IMR-90 (cell line): ENCODE results near the gene SPON1. TPM values are rescaled to one million over a fixed set of nuclear protein-coding genes. Genes with fewer than 3 reads are reported as not detected.

Source experiments
- ATAC-seq: fragments of 200-7000 bp; cut with Tn5 transposase; 2 replicates; pipeline ENCODE4 v1.9.1; 2020; ENCODE audit warnings: low read depth, mild to moderate bottlenecking, moderate library complexity
- BruUV-seq: library from RNA; stranded (reverse); fragments of 400-500 nt; replicated peaks from 2 replicates; lab custom pipeline; 2021; lab: Mats Ljungman, UMichigan
- CTCF ChIA-PET: fragments of 300-600 bp; formaldehyde crosslinking; extraction: SDS; loops from one replicate; lab custom pipeline; 2021; ENCODE audit warnings: antibody characterized with exemption; lab: Yijun Ruan, JAX
- POLR2A ChIA-PET: fragments of 300-600 bp; sonication (Branson Sonifier 250); formaldehyde crosslinking; loops from one replicate; lab custom pipeline; 2022; ENCODE audit warnings: antibody characterized with exemption; ENCODE audit not compliant: unreplicated experiment; lab: Charles Lee
- DNase-seq: peaks from one replicate; pipeline ENCODE4 v3.0.0; 2013
- H2AFZ ChIP-seq: replicated peaks from 2 replicates; pipeline ENCODE3; 2013; ENCODE audit warnings: low read length, mild to moderate bottlenecking; ENCODE audit not compliant: poor library complexity
- H2AK5ac ChIP-seq: 2 replicates; pipeline ENCODE4 v1.6.1; 2013; ENCODE audit warnings: low read depth, low read length, inconsistent platforms
- H2AK9ac ChIP-seq: replicated peaks from 2 replicates; pipeline ENCODE3; 2013; ENCODE audit warnings: mild to moderate bottlenecking, low read depth, low read length, moderate library complexity; ENCODE audit not compliant: poor library complexity
- H2BK120ac ChIP-seq: 2 replicates; pipeline ENCODE4 v1.6.1; 2013; ENCODE audit warnings: low read depth, low read length, inconsistent platforms
- H2BK15ac ChIP-seq: 3 replicates; pipeline ENCODE4 v1.6.1; 2013; ENCODE audit warnings: low read depth, low read length, inconsistent platforms
- H2BK20ac ChIP-seq: 2 replicates; pipeline ENCODE4 v1.6.1; 2013; ENCODE audit warnings: low read depth, mild to moderate bottlenecking, inconsistent platforms, low read length, moderate library complexity
- H2BK5ac ChIP-seq: 2 replicates; pipeline ENCODE4 v1.6.1; 2013; ENCODE audit warnings: mild to moderate bottlenecking, low read depth, low read length, inconsistent platforms; ENCODE audit not compliant: poor library complexity, severe bottlenecking
- H3K14ac ChIP-seq: replicated peaks from 2 replicates; pipeline ENCODE4 v1.6.1; 2013; ENCODE audit warnings: low read depth, low read length, inconsistent platforms
- H3K18ac ChIP-seq: 2 replicates; pipeline ENCODE4 v1.6.1; 2013; ENCODE audit warnings: low read depth, low read length, control low read depth
- H3K23ac ChIP-seq: 2 replicates; pipeline ENCODE4 v1.6.1; 2013; ENCODE audit warnings: low read depth, low read length, inconsistent platforms
- H3K27ac ChIP-seq: 2 replicates; pipeline ENCODE4 v1.5.1; 2013; ENCODE audit warnings: mild to moderate bottlenecking, control low read depth, low read length; ENCODE audit not compliant: insufficient read depth
- H3K27me3 ChIP-seq: 2 replicates; pipeline ENCODE4 v1.6.1; 2013; ENCODE audit warnings: low read length; ENCODE audit not compliant: control insufficient read depth, insufficient read depth
- H3K36me3 ChIP-seq: 2 replicates; pipeline ENCODE4 v1.6.1; 2013; ENCODE audit warnings: low read length, mixed read lengths; ENCODE audit not compliant: control insufficient read depth, insufficient read depth
- H3K4ac ChIP-seq: 2 replicates; pipeline ENCODE4 v1.6.1; 2013; ENCODE audit warnings: low read depth, low read length, inconsistent platforms
- H3K4me1 ChIP-seq: 2 replicates; pipeline ENCODE4 v1.6.1; 2013; ENCODE audit warnings: low read length, mixed read lengths; ENCODE audit not compliant: control insufficient read depth, insufficient read depth
- H3K4me2 ChIP-seq: 2 replicates; pipeline ENCODE4 v1.6.1; 2013; ENCODE audit warnings: low read depth, mild to moderate bottlenecking, control low read depth, low read length, moderate library complexity
- H3K4me3 ChIP-seq: 2 replicates; pipeline ENCODE4 v1.5.1; 2013; ENCODE audit warnings: low read depth, mild to moderate bottlenecking, control low read depth, low read length, moderate library complexity; ENCODE audit not compliant: insufficient read depth
- H3K56ac ChIP-seq: 2 replicates; pipeline ENCODE4 v1.6.1; 2013; ENCODE audit warnings: low read length, inconsistent platforms; ENCODE audit not compliant: insufficient read depth; ENCODE audit errors: extremely low read depth
- H3K79me1 ChIP-seq, 2 experiments: 2 replicates each; pipeline ENCODE4 v1.6.1; 2013; ENCODE audit warnings: low read length in 2 of 2, inconsistent platforms in 1 of 2, low read depth in 1 of 2
- H3K9ac ChIP-seq: 2 replicates; pipeline ENCODE4 v1.6.1; 2013; ENCODE audit warnings: low read depth, low read length, control low read depth
- H3K9me1 ChIP-seq: 2 replicates; pipeline ENCODE4 v1.6.1; 2013; ENCODE audit warnings: low read length, inconsistent platforms; ENCODE audit not compliant: insufficient read depth
- H3K9me3 ChIP-seq: 2 replicates; pipeline ENCODE4 v1.6.1; 2013; ENCODE audit warnings: low read length; ENCODE audit not compliant: control insufficient read depth, insufficient read depth
- H4K20me1 ChIP-seq: 2 replicates; pipeline ENCODE4 v1.6.1; 2013; ENCODE audit warnings: low read length, inconsistent platforms; ENCODE audit not compliant: insufficient read depth
- H4K5ac ChIP-seq: 2 replicates; pipeline ENCODE4 v1.6.1; 2013; ENCODE audit warnings: mild to moderate bottlenecking, low read depth, low read length, control low read depth
- H4K8ac ChIP-seq, 2 experiments: 2 replicates each; pipeline ENCODE4 v1.6.1; 2013; ENCODE audit warnings: low read depth in 2 of 2, low read length in 2 of 2, control low read depth in 1 of 2, inconsistent platforms in 1 of 2
- H4K91ac ChIP-seq: 2 replicates; pipeline ENCODE4 v1.6.1; 2013; ENCODE audit warnings: low read depth, low read length, inconsistent platforms; ENCODE audit not compliant: insufficient read depth
- BHLHE40 ChIP-seq: fragments of 150-350 bp; IDR thresholded peaks from 2 replicates; pipeline ENCODE4 v1.6.1; 2016; ENCODE audit warnings: mild to moderate bottlenecking, low read depth, low read length
- CHD1 ChIP-seq: IDR thresholded peaks from 2 replicates; pipeline ENCODE4 v1.6.1; 2012; ENCODE audit warnings: low read depth, low read length, improper control_type of control experiment
- ELK1 ChIP-seq: fragments of 150-350 bp; IDR thresholded peaks from 2 replicates; pipeline ENCODE4 v1.6.1; 2016; ENCODE audit warnings: low read depth, mild to moderate bottlenecking, low read length, moderate library complexity, borderline replicate concordance
- FOS ChIP-seq: fragments of 150-350 bp; IDR thresholded peaks from 2 replicates; pipeline ENCODE4 v1.6.1; 2016; ENCODE audit warnings: low read depth, low read length
- MAFK ChIP-seq: IDR thresholded peaks from 2 replicates; pipeline ENCODE4 v1.6.1; 2012; ENCODE audit warnings: low read depth, low read length, improper control_type of control experiment
- MAZ ChIP-seq: IDR thresholded peaks from 2 replicates; pipeline ENCODE4 v1.6.1; 2012; ENCODE audit warnings: low read depth, mild to moderate bottlenecking, low read length, improper control_type of control experiment, moderate library complexity, borderline replicate concordance
- MXI1 ChIP-seq: IDR thresholded peaks from 2 replicates; pipeline ENCODE4 v1.6.1; 2012; ENCODE audit warnings: low read depth, mild to moderate bottlenecking, low read length, moderate library complexity, borderline replicate concordance
- POLR2A ChIP-seq: IDR thresholded peaks from 2 replicates; pipeline ENCODE4 v1.6.1; 2012; ENCODE audit warnings: mild to moderate bottlenecking, low read depth, low read length
- RAD21 ChIP-seq: IDR thresholded peaks from 2 replicates; pipeline ENCODE4 v1.6.1; 2012; ENCODE audit warnings: low read length, improper control_type of control experiment
- RCOR1 ChIP-seq: IDR thresholded peaks from 2 replicates; pipeline ENCODE4 v1.6.1; 2012; ENCODE audit warnings: mild to moderate bottlenecking, low read length, improper control_type of control experiment; ENCODE audit not compliant: insufficient replicate concordance
- RFX5 ChIP-seq: IDR thresholded peaks from 2 replicates; pipeline ENCODE4 v1.8.0; 2012; ENCODE audit warnings: low read depth, mild to moderate bottlenecking, low read length, moderate library complexity
- WGBS, 2 experiments: methylation state at CpG; one replicate each; pipeline versions ENCODE4 v1.1.5 to v1.1.7; 2013; ENCODE audit warnings: missing lambda C conversion rate in 2 of 2; ENCODE audit not compliant: insufficient read length in 1 of 2; ENCODE audit errors: extremely low coverage in 2 of 2; 5-methylcytosine and 5-hydroxymethylcytosine counted together
- dilution Hi-C: fragments of 300-500 bp; cut with HindIII; formaldehyde crosslinking; loops from one replicate; pipeline ENCODE4 v1.14.3; 2018; ENCODE audit warnings: low sequenced_read_pairs; ENCODE audit not compliant: unreplicated experiment
- in situ Hi-C: fragments of 300-500 bp; cut with MboI; formaldehyde crosslinking; loops from 3 replicates; pipeline ENCODE4 v1.14.3; 2019; ENCODE audit warnings: low sequenced_read_pairs, inconsistent platforms, mixed read lengths
- intact Hi-C: fragments of 100-400 bp; cut with micrococcal nuclease; formaldehyde crosslinking; loops from 2 replicates; pipeline ENCODE4 v1.10.0; 2022
- polyA plus RNA-seq, 3 experiments: library from polyadenylated mRNA; depleted of rRNA; stranded (reverse); fragments of >200 nt; gene quantifications; 2 replicates each; pipeline ENCODE4 v1.2.3, GENCODE V29; 2012; ENCODE audit warnings: low replicate concordance in 1 of 3
- total RNA-seq: library from RNA; depleted of rRNA; stranded (reverse); fragments of >200 nt; gene quantifications from 2 replicates; pipeline ENCODE4 v1.2.3, GENCODE V29; 2012
- TF ChIP-seq, protein P1 (sequence below): conservative IDR thresholded peaks from 2 replicates; pipeline ENCODE4 v1.5.1; 2012; ENCODE audit warnings: mild to moderate bottlenecking, low read depth, low read length, improper control_type of control experiment
- TF ChIP-seq, protein P2 (sequence below): fragments of 150-350 bp; IDR thresholded peaks from 2 replicates; pipeline ENCODE4 v1.6.1; 2017; ENCODE audit warnings: mild to moderate bottlenecking, antibody characterized with exemption, low read length, low read depth

Gene SPON1
- total and polyA plus RNA-seq, 2 of the 4 experiments (the other 2 are of a cell fraction), result 0.62 to 0.72 TPM

DNA sequence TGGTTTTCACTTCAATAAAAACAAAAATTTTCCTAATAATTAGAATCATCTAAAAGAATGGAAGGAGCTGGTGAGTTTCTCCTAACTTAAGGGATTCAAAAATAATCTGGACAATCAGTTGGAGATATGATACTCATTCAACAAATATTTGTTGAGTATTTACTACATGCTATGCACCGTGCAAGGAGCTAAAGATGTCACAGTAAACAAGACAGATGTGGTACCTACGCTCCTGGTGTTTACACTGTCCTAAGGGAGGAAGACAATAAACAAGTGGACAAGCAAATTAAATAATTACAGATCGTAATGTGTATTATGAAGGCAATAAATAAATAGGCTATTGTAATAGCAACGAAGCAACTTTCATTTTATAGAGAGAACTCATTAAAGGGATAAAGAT, 9.9 kb upstream of the SPON1 start:
- intact Hi-C loops, result loop anchor here (2.0 kb wide), 1 partner anchor 466 kb away; no protein-coding TSS in a partner anchor
- TF ChIP-seq MAZ (no peak), CHD1 (no peak), RFX5 (no peak), FOS (no peak), BHLHE40 (no peak), RAD21 (no peak), RCOR1 (no peak), MAFK (no peak), MXI1 (no peak), ELK1 (no peak), POLR2A (no peak)
- TF ChIP-seq, protein P1, sequence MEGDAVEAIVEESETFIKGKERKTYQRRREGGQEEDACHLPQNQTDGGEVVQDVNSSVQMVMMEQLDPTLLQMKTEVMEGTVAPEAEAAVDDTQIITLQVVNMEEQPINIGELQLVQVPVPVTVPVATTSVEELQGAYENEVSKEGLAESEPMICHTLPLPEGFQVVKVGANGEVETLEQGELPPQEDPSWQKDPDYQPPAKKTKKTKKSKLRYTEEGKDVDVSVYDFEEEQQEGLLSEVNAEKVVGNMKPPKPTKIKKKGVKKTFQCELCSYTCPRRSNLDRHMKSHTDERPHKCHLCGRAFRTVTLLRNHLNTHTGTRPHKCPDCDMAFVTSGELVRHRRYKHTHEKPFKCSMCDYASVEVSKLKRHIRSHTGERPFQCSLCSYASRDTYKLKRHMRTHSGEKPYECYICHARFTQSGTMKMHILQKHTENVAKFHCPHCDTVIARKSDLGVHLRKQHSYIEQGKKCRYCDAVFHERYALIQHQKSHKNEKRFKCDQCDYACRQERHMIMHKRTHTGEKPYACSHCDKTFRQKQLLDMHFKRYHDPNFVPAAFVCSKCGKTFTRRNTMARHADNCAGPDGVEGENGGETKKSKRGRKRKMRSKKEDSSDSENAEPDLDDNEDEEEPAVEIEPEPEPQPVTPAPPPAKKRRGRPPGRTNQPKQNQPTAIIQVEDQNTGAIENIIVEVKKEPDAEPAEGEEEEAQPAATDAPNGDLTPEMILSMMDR, result no peak
- TF ChIP-seq, protein P2, sequence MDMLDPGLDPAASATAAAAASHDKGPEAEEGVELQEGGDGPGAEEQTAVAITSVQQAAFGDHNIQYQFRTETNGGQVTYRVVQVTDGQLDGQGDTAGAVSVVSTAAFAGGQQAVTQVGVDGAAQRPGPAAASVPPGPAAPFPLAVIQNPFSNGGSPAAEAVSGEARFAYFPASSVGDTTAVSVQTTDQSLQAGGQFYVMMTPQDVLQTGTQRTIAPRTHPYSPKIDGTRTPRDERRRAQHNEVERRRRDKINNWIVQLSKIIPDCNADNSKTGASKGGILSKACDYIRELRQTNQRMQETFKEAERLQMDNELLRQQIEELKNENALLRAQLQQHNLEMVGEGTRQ, result no peak
- Histone ChIP-seq H4K91ac (no peak overlapping the region), H3K79me1 (no peaks in the 10 kb centered on the region), H3K36me3 (no peaks in the 10 kb centered on the region), H3K23ac (no peak overlapping the region), H4K5ac (no peak overlapping the region), H4K20me1 (no peaks in the 10 kb centered on the region), H2BK20ac (no peak overlapping the region), H3K27ac (no peak overlapping the region), H3K4me3 (no peak overlapping the region), H3K56ac (no peak overlapping the region), H3K14ac (no peak overlapping the region), H3K9me3 (no peaks in the 10 kb centered on the region), H2BK5ac (no peak overlapping the region), H2AK9ac (no peak overlapping the region), H3K4ac (no peak overlapping the region), H3K18ac (no peak overlapping the region), H3K9ac (no peak overlapping the region), H3K9me1 (no peaks in the 10 kb centered on the region), H2BK120ac (no peak overlapping the region), H4K8ac (no peak overlapping the region), H2AFZ (no peak overlapping the region), H3K27me3 (peaks cover 31% of the 10 kb centered on the region), H3K4me2 (no peak overlapping the region), H2BK15ac (no peak overlapping the region), H3K4me1 (no peaks in the 10 kb centered on the region), H2AK5ac (no peak overlapping the region)
- CTCF ChIA-PET, result interaction anchor here (1.0 kb wide), 2 partner anchors 88 to 196 kb away, joined by 3 read pairs; no protein-coding TSS in a partner anchor
- no peak for DNase-seq
- no peak for ATAC-seq
- POLR2A ChIA-PET, result no interaction called here
- in situ Hi-C loops, result no loop called here
- WGBS, 2 experiments, result no CpG with 5 or more reads among the region's 4 CpGs
- BruUV-seq, result no TSS peak
- dilution Hi-C loops, result no loop called here
